GM12878 (cell line): ENCODE results near the gene BMERB1. TPM values are rescaled to one million over a fixed set of nuclear protein-coding genes. Genes with fewer than 3 reads are reported as not detected.

Source experiments
- ATAC-seq: fragments of 200-7000 bp; cut with Tn5 transposase; 3 replicates; pipeline ENCODE4 v1.9.1; 2020; ENCODE audit warnings: mild to moderate bottlenecking, moderate library complexity
- BruUV-seq: library from RNA; stranded (reverse); fragments of 400-500 nt; replicated peaks from 2 replicates; lab custom pipeline; 2021; lab: Mats Ljungman, UMichigan
- CTCF ChIA-PET: fragments of 300-600 bp; sonication (Branson Sonifier 250); formaldehyde crosslinking; extraction: SDS; loops from one replicate; lab custom pipeline; 2021; ENCODE audit warnings: inconsistent platforms; lab: Yijun Ruan, JAX
- POLR2A ChIA-PET: fragments of 350-600 bp; formaldehyde crosslinking; extraction: SDS; loops from one replicate; lab custom pipeline; 2021; ENCODE audit warnings: inconsistent platforms; lab: Charles Lee
- RAD21 ChIA-PET: fragments of 300-600 bp; sonication (Branson Sonifier 250); formaldehyde crosslinking; loops from one replicate; lab custom pipeline; 2023; ENCODE audit warnings: antibody characterized with exemption; ENCODE audit not compliant: unreplicated experiment; lab: Charles Lee
- SMC1A ChIA-PET: fragments of 300-600 bp; sonication (Branson Sonifier 250); formaldehyde crosslinking; loops from one replicate; lab custom pipeline; 2023; ENCODE audit not compliant: unreplicated experiment, uncharacterized antibody; lab: Charles Lee
- DNase-seq: peaks from one replicate; pipeline ENCODE4 v3.0.0-alpha.2; 2011; ENCODE audit warnings: low read depth, low spot score
- FAIRE-seq: peaks from 3 replicates; lab custom pipeline; 2011; peaks lifted over from hg19 to GRCh38; lab: Jason Lieb, UNC
- H2AFZ ChIP-seq: 2 replicates; pipeline ENCODE4 v1.6.0; 2011; ENCODE audit warnings: low read depth, low read length, control low read depth; ENCODE audit not compliant: control insufficient read depth
- H3K27ac ChIP-seq: 2 replicates; pipeline ENCODE4 v1.5.1; 2011; ENCODE audit warnings: control low read depth; ENCODE audit not compliant: control insufficient read depth, insufficient read depth
- H3K27me3 ChIP-seq, 2 experiments: replicated peaks in 1 of 2; 2 replicates each; pipeline versions ENCODE4 v1.6.0 to v1.6.1; 2011; ENCODE audit warnings: low read length in 1 of 2; ENCODE audit not compliant: control insufficient read depth in 2 of 2, insufficient read depth in 2 of 2
- H3K36me3 ChIP-seq, 2 experiments: 2 replicates each; pipeline ENCODE4 v1.5.1; 2011; ENCODE audit warnings: low read length in 1 of 2; ENCODE audit not compliant: control insufficient read depth in 2 of 2, insufficient read depth in 2 of 2
- H3K4me1 ChIP-seq: 2 replicates; pipeline ENCODE4 v1.6.1; 2011; ENCODE audit warnings: mild to moderate bottlenecking, low read length, moderate library complexity, mixed read lengths; ENCODE audit not compliant: control insufficient read depth, insufficient read depth
- H3K4me2 ChIP-seq: 2 replicates; pipeline ENCODE4 v1.6.0; 2011; ENCODE audit warnings: control low read depth; ENCODE audit not compliant: control insufficient read depth, insufficient read depth
- H3K4me3 ChIP-seq: fragments of 200-600 bp; sonication (generic); 2 replicates; pipeline ENCODE4 v1.5.1; 2016
- H3K79me2 ChIP-seq: 2 replicates; pipeline ENCODE4 v1.6.0; 2011; ENCODE audit warnings: low read length; ENCODE audit not compliant: control insufficient read depth, insufficient read depth
- H3K9ac ChIP-seq: 2 replicates; pipeline ENCODE4 v1.8.0; 2011; ENCODE audit warnings: low read length, control low read depth, mixed read lengths; ENCODE audit not compliant: control insufficient read depth, insufficient read depth
- H3K9me3 ChIP-seq: replicated peaks from 3 replicates; pipeline ENCODE4 v1.5.1; 2011; ENCODE audit warnings: mild to moderate bottlenecking, low read length; ENCODE audit not compliant: control insufficient read depth, insufficient read depth
- H4K20me1 ChIP-seq: 2 replicates; pipeline ENCODE4 v1.6.0; 2011; ENCODE audit not compliant: control insufficient read depth, insufficient read depth
- EGR1 ChIP-seq, 2 experiments: IDR thresholded peaks; 1 replicate in 1 of 2; 2 replicates in 1 of 2; pipeline ENCODE4 v1.6.1; 2011 to 2012; ENCODE audit warnings: low read depth in 2 of 2, low read length in 2 of 2, borderline replicate concordance in 1 of 2, mild to moderate bottlenecking in 1 of 2, moderate library complexity in 1 of 2
- FOS ChIP-seq: IDR thresholded peaks from 3 replicates; pipeline ENCODE4 v1.6.1; 2011; ENCODE audit warnings: borderline replicate concordance; ENCODE audit not compliant: insufficient read length; ENCODE audit errors: extremely low read depth
- IRF4 ChIP-seq: IDR thresholded peaks from 2 replicates; pipeline ENCODE4 v1.6.1; 2011; ENCODE audit warnings: low read depth, low read length
- KDM1A ChIP-seq: fragments of 200-600 bp; sonication (generic); IDR thresholded peaks from 2 replicates; pipeline ENCODE4 v1.6.1; 2016; ENCODE audit warnings: borderline replicate concordance
- POLR2AphosphoS5 ChIP-seq: IDR thresholded peaks from 2 replicates; pipeline ENCODE4 v1.6.1; 2011; ENCODE audit warnings: mild to moderate bottlenecking, low read length, inconsistent platforms
- RELA ChIP-seq: fragments of 450-650 bp; IDR thresholded peaks from 2 replicates; pipeline ENCODE4 v1.8.0; 2014; ENCODE audit warnings: borderline replicate concordance; ENCODE audit not compliant: partially characterized antibody
- SIX5 ChIP-seq: IDR thresholded peaks from 2 replicates; pipeline ENCODE4 v1.6.1; 2011; ENCODE audit warnings: mild to moderate bottlenecking, low read depth, low read length, moderate library complexity; ENCODE audit not compliant: severe bottlenecking
- TCF3 ChIP-seq: IDR thresholded peaks from 2 replicates; pipeline ENCODE4 v1.6.1; 2012; ENCODE audit warnings: low read depth, mild to moderate bottlenecking, low read length, borderline replicate concordance; ENCODE audit not compliant: insufficient read depth
- USF1 ChIP-seq: IDR thresholded peaks from 2 replicates; pipeline ENCODE4 v1.6.1; 2011; ENCODE audit warnings: borderline replicate concordance, low read depth, mild to moderate bottlenecking, moderate library complexity, mixed read lengths, low read length; ENCODE audit not compliant: insufficient read depth; ENCODE audit errors: extremely low read length
- USF2 ChIP-seq: IDR thresholded peaks from 2 replicates; pipeline ENCODE4 v1.6.1; 2011; ENCODE audit warnings: low read depth, low read length, improper control_type of control experiment, borderline replicate concordance
- ZNF207 ChIP-seq: fragments of 450-650 bp; IDR thresholded peaks from 2 replicates; pipeline ENCODE4 v1.6.1; 2014; ENCODE audit warnings: antibody characterized with exemption, mild to moderate bottlenecking, borderline replicate concordance
- WGBS: methylation state at CpG from one replicate; pipeline ENCODE4 v1.1.6; 2016; ENCODE audit warnings: low lambda C conversion rate; ENCODE audit not compliant: insufficient replicate concordance, insufficient coverage; ENCODE audit errors: missing lambda C conversion rate; 5-methylcytosine and 5-hydroxymethylcytosine counted together
- in situ Hi-C: fragments of 300-500 bp; cut with MboI; formaldehyde crosslinking; loops from 9 replicates; pipeline ENCODE4 v1.14.3; 2018; ENCODE audit warnings: mixed read lengths
- intact Hi-C: fragments of 100-400 bp; cut with micrococcal nuclease; formaldehyde crosslinking; loops from one replicate; pipeline ENCODE4 v1.14.2; 2022; ENCODE audit not compliant: unreplicated experiment
- polyA plus RNA-seq, 11 experiments: library from polyadenylated mRNA; depleted of rRNA in 4 of 11; unstranded in 6 of 11; stranded (reverse) in 5 of 11; fragments of >200 nt; fragmentation: Nextera tagmentation in 4 of 11; fragmentation: Illumina TruSeq in 1 of 11; extraction: Ambion mirVana in 4 of 11; extraction: Trizol in 1 of 11; gene quantifications; 1 replicate in 1 of 11; 2 replicates in 10 of 11; pipeline versions ENCODE4 v1.2.1 to v1.2.3, GENCODE V29; 2011 to 2016; ENCODE audit warnings: inconsistent platforms in 2 of 11, missing spikeins in 2 of 11, low read depth in 1 of 11
- total RNA-seq, 4 experiments: library from RNA; depleted of rRNA in 3 of 4; stranded (reverse); fragments of >200 nt in 3 of 4; fragmentation: Illumina TruSeq in 1 of 4; extraction: Trizol in 1 of 4; gene quantifications; 2 replicates each; pipeline versions ENCODE4 v1.2.1 to v1.2.3, GENCODE V29; 2013 to 2021
- TF ChIP-seq, protein P1 (sequence below): fragments of 450-650 bp; formaldehyde crosslinking; IDR thresholded peaks from 2 replicates; pipeline ENCODE4 v1.4.0; 2020; ENCODE audit warnings: mild to moderate bottlenecking, moderate library complexity
- TF ChIP-seq, protein P2 (sequence below): IDR thresholded peaks from 2 replicates; pipeline ENCODE4 v1.6.1; 2012; ENCODE audit warnings: low read depth, low read length, improper control_type of control experiment

The BMERB1 gene
- total and polyA plus RNA-seq, 10 of the 15 experiments (the other 5 are each of a cell fraction or from before 2014, with no cell fraction given): 0.05 to 0.68 (median 0.34) TPM

DNA sequence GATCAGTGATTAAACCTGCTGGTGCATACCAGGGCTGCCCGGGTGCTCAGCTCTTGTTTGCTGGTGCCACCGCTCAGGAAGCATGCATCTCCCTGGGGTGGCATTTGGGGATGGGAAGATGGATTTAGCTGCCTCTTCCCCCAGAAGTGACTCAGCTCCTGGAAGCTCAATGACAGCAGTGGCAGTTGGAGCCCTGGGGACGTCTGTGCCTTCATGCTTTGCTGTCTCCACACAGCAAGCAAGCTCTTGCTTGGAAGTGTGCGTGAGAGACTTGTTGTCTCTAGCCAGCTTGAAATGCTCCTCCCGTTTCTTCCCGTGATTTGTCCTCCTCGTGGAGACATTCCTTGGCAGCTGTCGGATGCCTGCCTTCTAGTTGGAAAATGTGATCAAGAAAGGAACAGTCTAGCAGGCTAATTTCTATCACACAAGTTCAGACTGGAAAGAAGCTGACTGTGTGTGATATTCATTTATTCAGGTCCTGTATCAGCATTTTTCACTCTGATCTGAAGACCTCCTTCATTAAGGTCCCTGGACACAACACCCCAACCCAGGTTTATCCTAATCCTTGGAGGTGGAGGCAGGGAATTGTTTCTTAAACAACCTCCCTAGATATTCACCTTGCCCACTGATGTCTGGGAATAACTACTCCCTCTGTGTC, 73.0 kb downstream of the BMERB1 start:
- no peak for ATAC-seq
- ChIA-PET CTCF (no interaction called here), RAD21 (interaction anchor here (0.5 kb wide), 1 partner anchor 44 kb away, joined by 4 read pairs; no protein-coding TSS in a partner anchor), SMC1A (interaction anchor here (1.1 kb wide), 1 partner anchor 43 kb away, joined by 3 read pairs; no protein-coding TSS in a partner anchor), POLR2A (no interaction called here)
- Histone ChIP-seq H3K4me3 (no peak overlapping the region), H3K9me3 (no peaks in the 10 kb centered on the region), H3K36me3 (no peaks in the 10 kb centered on the region), H2AFZ (no peak overlapping the region), H3K79me2 (no peaks in the 10 kb centered on the region), H4K20me1 (no peaks in the 10 kb centered on the region), H3K4me2 (no peak overlapping the region), H3K27ac (no peak overlapping the region), H3K27me3 (peaks cover 0 to 3% of the 10 kb centered on the region in 2 experiments; a peak in 2 of 4 replicates), H3K9ac (no peak overlapping the region), H3K4me1 (no peaks in the 10 kb centered on the region)
- DNase-seq: no peak
- intact Hi-C loops: no loop called here
- 15% methylated on average over 8 of the region's 8 CpGs for WGBS
- no peak for FAIRE-seq
- in situ Hi-C loops: no loop called here
- BruUV-seq: no TSS peak
- TF ChIP-seq, protein P1, sequence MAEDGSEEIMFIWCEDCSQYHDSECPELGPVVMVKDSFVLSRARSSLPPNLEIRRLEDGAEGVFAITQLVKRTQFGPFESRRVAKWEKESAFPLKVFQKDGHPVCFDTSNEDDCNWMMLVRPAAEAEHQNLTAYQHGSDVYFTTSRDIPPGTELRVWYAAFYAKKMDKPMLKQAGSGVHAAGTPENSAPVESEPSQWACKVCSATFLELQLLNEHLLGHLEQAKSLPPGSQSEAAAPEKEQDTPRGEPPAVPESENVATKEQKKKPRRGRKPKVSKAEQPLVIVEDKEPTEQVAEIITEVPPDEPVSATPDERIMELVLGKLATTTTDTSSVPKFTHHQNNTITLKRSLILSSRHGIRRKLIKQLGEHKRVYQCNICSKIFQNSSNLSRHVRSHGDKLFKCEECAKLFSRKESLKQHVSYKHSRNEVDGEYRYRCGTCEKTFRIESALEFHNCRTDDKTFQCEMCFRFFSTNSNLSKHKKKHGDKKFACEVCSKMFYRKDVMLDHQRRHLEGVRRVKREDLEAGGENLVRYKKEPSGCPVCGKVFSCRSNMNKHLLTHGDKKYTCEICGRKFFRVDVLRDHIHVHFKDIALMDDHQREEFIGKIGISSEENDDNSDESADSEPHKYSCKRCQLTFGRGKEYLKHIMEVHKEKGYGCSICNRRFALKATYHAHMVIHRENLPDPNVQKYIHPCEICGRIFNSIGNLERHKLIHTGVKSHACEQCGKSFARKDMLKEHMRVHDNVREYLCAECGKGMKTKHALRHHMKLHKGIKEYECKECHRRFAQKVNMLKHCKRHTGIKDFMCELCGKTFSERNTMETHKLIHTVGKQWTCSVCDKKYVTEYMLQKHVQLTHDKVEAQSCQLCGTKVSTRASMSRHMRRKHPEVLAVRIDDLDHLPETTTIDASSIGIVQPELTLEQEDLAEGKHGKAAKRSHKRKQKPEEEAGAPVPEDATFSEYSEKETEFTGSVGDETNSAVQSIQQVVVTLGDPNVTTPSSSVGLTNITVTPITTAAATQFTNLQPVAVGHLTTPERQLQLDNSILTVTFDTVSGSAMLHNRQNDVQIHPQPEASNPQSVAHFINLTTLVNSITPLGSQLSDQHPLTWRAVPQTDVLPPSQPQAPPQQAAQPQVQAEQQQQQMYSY: no peak
- TF ChIP-seq FOS (no peak), USF1 (no peak), EGR1 (IDR thresholded peaks at IDR 0.05; ENCODE audit: borderline replicate concordance in 1 of 2, low read depth in 2 of 2, low read length in 2 of 2) (no peak), IRF4 (no peak), KDM1A (no peak), ZNF207 (no peak), TCF3 (no peak), POLR2AphosphoS5 (no peak), SIX5 (no peak), USF2 (no peak), RELA (no peak)
- TF ChIP-seq, protein P2, sequence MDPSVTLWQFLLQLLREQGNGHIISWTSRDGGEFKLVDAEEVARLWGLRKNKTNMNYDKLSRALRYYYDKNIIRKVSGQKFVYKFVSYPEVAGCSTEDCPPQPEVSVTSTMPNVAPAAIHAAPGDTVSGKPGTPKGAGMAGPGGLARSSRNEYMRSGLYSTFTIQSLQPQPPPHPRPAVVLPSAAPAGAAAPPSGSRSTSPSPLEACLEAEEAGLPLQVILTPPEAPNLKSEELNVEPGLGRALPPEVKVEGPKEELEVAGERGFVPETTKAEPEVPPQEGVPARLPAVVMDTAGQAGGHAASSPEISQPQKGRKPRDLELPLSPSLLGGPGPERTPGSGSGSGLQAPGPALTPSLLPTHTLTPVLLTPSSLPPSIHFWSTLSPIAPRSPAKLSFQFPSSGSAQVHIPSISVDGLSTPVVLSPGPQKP: no peak
